Fibroblast of upper back skin (primary cell): Measurements from ENCODE around the gene RNF208.

Source experiments
- DNase-seq: peaks from one replicate; pipeline ENCODE4 v3.0.0-alpha.2; 2013

The RNF208 gene

DNA sequence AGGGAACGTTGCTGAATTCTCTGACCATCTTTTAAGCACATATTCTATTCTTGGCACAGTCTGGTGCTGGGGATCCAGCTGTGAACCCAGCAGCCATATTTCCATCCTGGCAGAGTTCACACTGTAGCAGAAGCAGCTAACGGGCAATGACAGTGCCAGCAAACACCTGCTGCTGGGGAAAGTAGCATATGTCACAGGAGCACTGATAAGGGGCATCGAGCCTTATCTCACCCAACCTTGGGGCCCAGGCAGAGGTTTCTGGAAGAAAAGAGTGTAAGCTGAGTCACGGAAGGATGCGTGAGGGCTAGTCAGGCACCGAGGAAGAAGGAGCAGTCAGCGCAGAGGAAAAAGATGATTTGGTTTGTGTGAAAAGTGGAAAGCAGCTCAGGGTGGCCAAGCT is 15.4 kb downstream of the RNF208 start:
- no peak for DNase-seq

DNA sequence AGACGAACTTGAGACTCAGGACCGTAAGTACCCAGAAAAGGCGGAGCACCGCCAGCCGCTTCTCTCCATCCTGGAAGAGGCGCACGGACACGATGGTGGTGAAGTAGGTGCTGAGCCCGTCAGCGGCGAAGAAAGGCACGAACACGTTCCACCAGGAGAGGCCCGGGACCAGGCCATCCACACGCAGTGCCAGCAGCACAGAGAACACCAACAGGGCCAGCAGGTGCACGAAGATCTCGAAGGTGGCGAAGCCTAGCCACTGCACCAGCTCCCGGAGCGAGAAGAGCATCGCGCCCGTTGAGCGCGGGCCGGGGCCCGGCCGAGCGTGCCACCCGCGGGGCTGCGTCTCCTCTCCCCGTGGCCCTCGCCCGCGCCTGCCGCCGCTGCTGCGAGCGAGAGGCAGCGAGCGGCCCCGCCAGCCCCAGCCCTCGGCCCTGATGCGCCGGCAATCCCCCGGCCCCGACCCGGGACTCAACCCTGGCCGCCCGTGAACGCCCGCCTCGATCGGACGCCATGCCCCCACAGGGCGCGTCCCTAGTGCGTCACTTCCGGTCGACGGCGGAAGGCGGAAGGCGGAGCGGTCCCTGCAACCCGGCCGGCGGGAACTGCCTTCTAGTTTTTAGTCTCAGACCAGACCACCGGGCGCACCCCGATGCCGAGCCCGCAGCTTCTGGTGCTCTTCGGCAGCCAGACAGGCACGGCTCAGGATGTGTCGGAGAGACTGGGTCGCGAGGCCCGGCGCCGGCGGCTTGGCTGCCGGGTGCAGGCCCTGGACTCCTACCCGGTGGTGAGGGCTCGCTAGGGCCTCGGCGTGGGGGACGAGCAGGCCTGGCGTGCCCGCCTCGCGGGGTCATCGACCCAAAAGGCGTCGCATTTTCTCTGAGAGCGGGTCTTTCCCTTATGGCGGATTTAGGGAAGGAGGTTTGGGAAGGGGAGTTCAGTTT is 16.6 kb downstream of the RNF208 start, which contains the start of the genes NDOR1 and TMEM203:
NDOR1 (plus strand) TSS at position 575 of the 944 bp plus-strand sequence; CDS start at position 653, 78 bp downstream.
TMEM203 (minus strand) TSS at position 523 of the 944 bp plus-strand sequence; CDS start at position 289, 234 bp downstream.
- DNase-seq, result peak; percentile 81

DNA sequence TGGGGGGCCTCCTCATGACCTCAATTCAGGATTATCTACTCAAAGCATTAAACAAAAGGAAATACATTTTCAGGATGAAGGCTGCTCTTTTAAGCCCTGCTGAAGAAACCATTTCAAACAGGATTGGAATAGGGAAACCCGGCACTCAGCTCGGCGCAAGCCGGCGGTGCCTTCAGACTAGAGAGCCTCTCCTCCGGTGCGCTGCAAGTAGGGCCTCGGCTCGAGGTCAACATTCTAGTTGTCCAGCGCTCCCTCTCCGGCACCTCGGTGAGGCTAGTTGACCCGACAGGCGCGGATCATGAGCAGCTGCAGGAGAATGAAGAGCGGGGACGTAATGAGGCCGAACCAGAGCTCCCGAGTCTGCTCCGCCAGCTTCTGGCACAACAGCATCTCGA is 17.3 kb downstream of the RNF208 start:
- DNase-seq, result no peak

DNA sequence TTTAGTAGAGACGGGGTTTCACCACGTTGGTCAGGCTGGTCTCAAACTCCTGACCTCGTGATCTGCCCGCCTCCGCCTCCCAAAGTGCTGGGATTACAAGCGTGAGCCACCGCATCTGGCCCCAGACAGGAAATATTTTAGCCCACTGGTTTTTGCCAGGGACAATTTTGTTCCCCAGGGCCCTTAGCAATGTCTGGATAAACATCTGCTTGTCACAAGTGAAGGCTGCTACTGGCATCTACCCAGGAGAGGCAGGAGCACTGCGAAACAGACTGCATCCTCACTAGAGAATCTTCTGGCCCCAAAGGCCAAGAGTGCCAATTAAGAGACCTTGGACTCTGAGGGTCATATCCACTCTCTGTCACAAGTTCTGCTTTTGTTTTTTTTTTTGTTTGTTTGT is 19.1 kb downstream of the RNF208 start:
- DNase-seq, result no peak

DNA sequence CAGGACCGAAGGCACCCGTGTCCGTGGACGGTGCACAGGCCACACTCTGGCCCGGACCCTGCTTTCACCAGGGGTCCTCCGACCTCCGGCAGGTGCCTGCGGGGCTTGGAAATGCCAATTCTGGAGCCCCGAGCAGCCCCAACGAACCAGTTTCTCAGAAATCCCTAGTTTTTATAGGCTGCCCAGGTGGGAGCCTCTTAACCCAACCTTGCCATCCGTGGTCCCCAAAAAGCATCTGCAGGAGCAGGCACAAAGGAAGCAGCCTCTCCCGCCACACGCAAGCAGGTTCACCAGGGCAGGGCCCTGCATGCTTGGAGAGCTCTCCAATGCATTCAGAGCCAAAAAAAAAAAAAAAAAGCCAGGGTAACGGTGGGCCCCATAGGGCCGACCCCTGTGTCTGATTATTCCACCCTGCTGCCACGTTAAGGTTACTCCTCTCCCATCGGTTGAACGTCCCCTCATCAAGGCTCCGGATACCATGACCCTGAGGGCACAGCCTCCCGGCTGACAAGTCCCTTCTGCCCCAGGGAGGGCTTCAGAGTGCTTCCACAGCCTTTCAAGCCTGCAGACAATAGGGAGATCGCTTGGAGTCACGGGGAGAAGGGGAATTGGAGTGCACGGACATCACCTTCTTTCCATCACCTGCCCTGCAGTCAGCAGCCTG is 20.7 kb downstream of the RNF208 start:
- no peak for DNase-seq

DNA sequence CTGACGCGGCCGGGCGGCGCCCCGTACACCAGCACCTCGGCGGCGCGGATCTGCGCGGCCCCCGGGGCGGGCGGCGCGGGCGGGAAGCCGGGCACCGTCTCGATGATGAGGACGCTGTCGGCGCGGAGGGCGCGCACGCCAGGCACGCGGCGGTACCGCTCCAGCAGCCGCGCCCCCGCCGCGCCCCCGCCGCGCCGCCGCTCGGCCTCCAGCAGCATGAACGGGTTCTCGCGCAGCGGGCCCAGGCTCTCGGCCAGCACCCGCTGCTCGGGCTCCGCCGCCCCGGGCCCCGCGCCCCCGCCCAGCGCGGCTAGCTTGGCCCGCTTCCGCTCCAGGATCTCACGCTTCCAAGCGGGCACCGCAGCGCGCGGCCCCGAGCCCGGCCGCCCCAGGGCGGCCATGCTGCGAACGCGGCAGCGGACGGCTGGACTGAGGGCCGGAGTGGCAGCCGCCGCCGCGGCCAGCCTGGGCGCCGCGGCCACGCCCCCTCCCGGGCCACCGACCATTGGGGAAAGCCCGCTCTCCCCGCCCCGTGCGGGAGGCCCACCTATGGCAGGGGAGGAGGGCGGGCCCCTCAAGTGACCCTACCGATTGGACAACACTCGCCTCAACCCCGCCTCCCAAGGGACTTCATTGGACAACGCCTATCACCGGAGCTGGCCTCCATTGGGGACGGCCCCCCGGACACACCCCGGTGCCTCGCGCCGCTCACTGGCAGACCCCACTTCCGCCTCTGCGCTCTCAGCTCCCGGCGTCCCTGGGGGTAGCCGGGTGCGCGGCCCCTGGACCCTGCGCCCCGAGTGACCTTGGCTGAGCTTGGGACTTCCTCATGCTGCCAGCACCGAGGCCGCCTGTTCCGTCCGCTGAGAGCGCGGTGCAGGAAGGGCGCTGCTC is 21.5 kb downstream of the RNF208 start, which contains the start of gene TPRN:
TPRN (minus strand) TSS at position 431 of the 894 bp plus-strand sequence; CDS start at position 401, 30 bp downstream.
- DNase-seq, result peak; percentile 100

DNA sequence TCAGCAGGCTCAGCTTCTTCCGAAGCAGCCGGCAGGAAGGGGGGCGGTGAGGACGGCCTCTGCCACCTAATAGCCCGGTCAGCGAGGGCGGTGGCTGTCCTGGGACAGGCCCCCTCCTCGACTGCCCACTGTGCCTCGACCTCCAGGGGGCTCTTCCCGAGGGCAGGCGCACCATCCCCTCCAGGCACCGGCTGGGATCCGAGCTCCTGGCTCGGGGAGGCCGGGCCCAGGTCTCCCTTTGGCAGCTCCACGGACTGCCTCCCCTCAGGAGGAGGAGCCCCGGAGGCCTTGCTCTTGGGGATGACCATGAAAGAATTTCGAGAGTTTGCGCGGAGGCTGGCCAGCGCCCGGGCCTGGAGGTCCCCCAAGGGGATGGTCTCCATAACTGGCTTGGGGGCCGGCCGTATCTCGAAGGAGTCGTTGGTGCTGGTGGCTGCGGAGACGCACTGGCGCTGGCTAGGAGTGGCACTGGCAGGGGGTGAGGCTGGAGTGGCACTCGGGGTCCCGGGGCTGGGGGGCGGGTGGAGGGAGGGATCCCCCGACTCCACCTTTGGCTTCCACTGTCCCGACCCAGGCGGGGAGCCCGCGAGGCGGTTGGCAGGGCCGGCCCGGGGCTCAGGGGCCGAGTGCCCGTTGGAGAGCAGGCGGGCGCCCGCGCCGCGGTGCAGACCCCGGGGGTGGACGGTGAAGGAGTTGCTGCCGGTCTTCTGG is 22.5 kb downstream of the RNF208 start:
- no peak for DNase-seq

DNA sequence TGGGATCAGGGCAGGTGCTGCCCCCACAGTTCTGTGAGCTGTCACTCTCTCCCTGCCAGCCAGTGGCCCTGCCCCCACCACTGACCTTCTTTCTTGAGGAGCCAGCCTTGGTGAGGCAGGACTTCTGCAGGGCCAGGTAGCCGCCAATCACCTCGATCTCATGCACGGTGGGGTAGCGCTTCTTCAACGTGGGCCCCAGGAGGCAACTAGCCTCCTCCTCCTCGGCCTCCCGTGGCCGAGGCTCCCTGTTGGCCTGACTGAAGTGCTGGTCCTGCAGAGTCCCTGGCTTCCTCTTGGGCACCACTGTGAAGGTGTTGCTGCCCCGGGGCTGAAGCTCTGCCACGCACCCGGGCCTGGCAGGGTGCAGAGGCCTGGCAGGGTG is 23.1 kb downstream of the RNF208 start:
- DNase-seq, result no peak

DNA sequence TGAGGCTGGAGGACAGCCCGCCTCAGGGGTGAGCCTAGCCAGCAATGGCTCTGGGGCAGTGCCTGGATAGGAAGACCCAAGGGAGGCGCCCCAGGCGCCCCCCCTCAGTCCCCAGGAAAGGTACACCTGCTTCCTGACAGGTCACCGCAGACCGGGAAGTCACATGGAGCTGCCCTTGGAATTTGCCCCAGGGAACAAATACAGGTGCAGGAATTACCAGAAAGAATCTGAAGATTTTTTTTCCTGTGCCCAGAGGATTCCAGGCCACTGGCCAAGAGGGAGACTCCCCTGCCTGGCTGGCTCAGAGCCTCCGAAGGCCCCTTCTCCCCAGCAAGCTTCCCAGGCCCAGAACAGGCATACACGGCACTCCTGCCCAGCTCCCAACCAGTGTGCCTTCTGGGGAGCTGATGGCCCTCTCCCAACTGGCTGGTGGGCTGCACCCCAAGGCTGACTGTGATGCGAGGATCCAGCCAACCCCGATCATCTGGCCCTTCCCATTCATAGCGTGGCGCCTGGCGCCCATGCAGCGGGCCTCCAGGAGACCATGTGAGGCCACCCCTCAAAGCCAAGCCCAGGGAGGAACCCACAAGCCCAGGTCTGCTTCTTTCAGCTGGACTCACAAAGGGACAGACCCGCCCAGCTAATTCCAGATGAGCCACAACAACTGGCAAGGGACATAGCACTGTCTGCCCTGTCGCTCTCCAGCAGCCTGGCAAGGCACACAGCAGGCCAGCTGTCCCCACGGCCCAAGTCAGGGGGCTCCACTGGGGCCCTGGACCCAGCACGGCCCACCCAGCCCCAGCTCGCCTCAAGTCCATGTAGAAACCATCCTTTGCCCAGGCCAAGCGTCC is 23.8 kb downstream of the RNF208 start:
- DNase-seq, result no peak

DNA sequence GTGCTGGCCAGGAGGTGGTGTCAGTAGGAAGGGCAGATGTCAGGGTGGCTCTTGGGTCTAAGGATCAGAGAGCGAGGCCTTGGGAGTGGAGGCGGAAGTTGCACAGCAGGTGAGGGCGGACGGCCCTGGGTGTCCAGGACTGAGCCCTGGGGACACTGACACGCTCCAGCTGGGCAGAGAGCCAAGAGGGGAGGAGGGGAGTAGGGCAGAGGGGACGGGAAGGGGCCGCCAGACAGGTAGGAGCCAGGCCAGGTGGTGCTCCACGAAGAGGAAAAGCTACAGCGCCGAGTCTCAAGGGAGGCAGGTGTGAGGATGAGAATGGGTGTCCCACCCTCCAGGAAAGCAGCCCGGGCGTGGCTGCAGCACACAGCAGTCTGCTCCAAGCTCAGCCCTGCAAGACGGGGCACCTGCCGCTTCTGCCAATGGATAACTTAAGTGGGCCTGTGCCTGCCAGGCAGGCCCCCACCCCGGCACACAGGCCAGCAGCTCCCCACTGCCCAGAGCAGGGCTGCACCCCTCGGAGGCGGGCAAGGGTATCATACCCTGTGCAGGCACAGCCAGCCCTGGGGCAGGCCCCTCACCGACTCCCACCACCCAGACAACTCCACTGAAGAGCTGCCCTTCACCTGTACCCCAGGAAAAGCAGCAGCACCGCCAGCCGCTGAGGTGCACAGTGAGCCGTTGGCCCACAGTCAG is 26.4 kb downstream of the RNF208 start:
- DNase-seq, result no peak

DNA sequence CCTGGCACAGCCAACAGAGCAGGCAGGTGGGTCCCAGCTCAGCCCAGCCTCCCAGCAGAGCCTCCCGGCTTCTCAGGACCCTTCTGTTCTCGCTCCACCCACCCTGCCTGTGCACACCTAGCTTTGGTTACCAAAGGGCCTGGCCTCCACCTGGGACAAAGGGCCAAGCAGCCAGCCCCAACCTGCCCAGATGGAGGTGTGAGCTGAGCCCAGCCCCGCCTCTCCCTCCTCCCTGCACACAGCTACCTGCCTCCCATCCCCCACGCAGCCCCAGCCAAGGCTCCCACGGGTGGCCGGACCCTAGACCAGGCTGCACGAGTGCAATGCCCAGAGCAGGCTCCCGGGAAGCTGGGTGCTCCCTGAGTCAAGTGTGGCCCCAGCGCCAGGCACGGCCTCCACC is 27.1 kb downstream of the RNF208 start:
- no peak for DNase-seq

DNA sequence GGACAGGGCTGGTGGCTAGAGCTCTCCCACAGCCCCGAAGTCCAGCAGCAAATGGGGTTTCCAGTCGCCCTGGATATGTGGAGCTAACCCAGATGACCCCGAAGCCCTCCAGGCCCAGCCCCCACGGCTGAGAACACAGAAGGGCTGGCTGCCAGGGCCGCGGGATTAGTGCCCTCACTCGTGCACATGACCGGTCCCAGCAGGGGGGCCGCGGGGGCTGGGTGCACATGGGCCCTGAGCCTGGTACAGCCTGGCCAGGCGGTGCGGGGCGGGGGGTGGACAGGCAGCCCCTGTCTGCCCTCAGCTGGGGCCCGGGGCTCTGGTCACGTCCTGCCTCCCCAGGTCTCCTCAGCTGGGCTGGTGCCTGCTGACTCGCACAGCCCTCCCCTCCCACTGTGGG is 27.7 kb downstream of the RNF208 start:
- no peak for DNase-seq

DNA sequence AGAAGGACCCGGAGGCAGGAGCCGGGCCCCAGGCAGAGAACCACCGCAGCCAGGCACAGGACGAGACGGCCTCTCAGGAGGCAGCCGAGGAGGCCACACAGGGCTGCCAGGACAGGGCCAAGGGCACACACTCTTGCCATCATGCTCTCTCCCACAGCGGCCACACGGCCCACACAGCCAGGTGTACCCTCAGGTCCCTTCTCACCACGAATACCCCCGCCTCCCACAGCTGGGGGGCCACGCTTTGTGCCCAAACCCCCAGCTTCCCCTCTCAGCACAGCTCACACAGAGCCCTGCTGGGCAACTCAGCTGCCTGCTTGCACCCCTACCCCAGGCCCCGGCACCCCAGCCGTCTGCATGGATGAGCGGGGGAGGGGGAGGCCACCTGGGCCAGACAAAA is 28.3 kb downstream of the RNF208 start:
- DNase-seq, result no peak

DNA sequence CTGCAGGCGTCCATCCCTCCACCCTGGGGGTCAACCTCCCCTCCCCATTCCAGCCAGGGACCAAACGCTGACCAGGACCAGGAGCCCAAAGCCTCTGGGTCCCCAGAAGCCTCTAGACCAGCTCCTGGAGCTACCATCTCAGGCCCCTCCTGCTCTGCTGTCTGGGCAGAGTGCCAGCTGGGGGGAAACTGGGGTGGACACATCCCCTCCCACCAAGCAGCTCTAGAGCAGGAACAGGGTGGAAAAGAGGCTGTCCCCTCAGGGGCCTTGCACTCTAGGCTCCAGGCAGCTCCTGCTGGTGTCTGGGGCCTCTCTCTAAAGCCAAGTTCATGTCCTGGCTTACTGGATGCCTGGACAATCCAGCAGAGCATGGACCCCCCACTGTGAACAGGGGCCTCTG is 29.2 kb downstream of the RNF208 start:
- no peak for DNase-seq

DNA sequence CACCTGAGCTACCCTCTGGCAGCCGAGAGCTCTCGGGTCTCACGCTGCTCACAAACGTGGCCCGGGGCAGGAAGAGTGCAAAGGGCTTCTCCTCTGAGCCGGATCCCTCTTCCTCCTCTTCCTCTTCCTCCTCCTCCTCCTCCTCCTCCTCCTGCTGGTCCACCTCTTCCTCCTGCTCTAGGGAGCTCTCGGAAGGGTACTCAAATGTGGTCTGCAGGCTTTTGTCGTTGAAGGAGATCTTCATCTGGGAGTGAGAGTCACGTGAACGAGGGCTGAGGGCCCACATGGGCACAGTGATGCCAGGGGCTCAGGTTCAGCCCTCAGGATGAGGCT is 29.6 kb downstream of the RNF208 start:
- DNase-seq, result no peak

DNA sequence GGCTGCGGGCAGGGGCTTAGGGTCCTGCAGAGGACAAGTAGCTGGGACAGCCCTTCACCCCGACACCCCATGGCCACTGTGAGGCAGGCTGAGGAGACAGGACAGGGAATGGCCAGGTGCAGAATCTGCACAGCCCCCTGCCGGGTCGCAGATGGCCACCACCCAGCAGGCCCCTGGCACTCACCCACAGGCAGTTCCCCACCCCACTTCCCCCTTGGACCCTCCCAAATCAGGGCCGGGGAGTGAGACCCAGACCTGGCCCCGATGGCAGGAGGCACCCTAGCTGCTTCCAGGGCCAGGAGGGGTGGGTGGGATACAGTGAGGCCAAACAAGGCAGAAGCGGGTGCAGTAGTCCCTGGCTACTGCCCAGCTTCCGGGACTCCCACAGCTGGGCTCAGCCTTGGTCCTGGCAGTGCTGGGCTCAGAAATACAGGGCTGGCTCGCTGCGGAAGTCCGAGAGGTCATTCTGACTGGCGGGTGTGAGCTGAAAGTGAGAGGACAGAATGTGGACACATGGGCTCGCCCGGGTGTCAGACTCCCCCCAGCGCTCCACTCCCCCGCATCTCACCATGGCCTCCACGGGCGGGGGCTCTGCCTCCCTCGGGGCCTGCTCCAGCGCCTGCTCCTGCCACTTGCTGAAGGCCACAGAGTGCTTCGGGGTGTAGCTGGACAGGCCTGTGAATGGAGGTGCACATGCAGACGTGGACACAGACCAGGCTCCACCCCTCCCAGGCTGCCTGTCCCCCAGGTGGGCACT is 30.2 kb downstream of the RNF208 start:
- DNase-seq, result no peak

DNA sequence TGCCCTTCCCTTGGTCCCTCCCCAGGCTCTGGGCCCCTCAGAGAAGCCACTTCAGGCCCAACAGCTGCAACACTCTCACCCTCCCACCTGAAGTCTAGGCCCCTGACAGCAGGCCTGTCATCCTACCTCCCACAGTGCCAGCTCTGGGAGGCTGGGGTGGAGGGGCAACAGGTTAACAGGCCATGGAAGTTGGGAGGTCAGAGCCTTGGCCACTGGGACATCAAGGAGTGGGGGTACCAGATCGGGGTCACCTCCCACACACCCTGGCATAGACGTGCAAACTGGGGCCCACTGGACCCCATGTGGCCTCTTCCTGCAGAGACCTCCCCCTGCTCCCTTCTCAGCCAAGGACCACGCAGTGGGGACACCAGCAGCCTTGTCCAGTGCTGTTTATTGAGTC is 30.8 kb downstream of the RNF208 start:
- DNase-seq, result no peak

DNA sequence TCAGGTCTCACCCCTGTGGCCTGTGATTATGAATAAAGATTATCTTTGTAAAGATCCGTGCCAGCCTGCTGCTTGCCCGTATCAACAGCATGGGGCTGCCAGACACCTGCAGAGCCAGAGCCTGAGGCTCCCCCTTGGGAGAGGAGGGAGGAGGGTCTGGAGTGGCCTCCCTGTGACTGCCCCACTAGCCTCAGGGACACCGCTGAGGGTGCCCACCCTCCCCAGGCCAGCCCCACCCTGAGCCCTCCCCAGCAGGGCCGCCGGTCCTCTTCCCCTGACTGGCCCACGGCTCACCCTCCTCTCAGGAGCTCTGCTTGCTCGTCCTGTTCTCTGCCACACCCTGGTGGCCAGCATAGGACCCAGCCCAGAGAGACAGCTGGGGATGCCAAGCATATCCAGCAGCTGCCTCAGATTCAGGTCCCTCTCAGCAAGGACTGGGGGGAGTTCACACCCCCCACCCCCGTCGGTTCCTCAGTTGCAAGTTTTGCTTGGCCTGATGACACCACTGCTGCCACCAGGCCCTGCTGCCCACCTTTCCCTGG is 31.7 kb downstream of the RNF208 start:
- no peak for DNase-seq
